SU-DHL-6 (cell line): ENCODE data around the gene RABL3.

Source experiments
- H2AFZ ChIP-seq: fragments of 200-600 bp; sonication (generic); 2 replicates; pipeline ENCODE4 v1.6.1; 2014; ENCODE audit warnings: low read depth, mild to moderate bottlenecking, moderate library complexity, mixed read lengths, antibody characterized with exemption, low read length; ENCODE audit not compliant: severe bottlenecking
- H3F3A ChIP-seq: fragments of 200-600 bp; shearing (Covaris generic); 2 replicates; pipeline ENCODE4 v1.6.0; 2016; ENCODE audit warnings: antibody characterized with exemption, mild to moderate bottlenecking; ENCODE audit not compliant: insufficient read depth
- H3K27ac ChIP-seq: fragments of 200-600 bp; sonication (generic); 2 replicates; pipeline ENCODE4 v1.5.1; 2016; ENCODE audit warnings: low read depth, mild to moderate bottlenecking, low read length, moderate library complexity, mixed read lengths
- H3K27me3 ChIP-seq: fragments of 200-600 bp; sonication (generic), shearing (Covaris generic); 2 replicates; pipeline ENCODE4 v1.6.0; 2014; ENCODE audit warnings: mild to moderate bottlenecking, low read length
- H3K36me3 ChIP-seq: fragments of 200-600 bp; sonication (generic); 2 replicates; pipeline ENCODE4 v1.6.1; 2014; ENCODE audit warnings: mild to moderate bottlenecking, low read length, mixed read lengths
- H3K4me2 ChIP-seq: fragments of 300-600, 200-600 bp; shearing (Covaris generic), sonication (generic); 2 replicates; pipeline ENCODE4 v1.6.0; 2014; ENCODE audit warnings: low read length, low read depth, mild to moderate bottlenecking; ENCODE audit not compliant: poor library complexity, severe bottlenecking
- H3K4me3 ChIP-seq: fragments of 200-600 bp; sonication (generic); 2 replicates; pipeline ENCODE4 v1.5.1; 2014; ENCODE audit warnings: antibody characterized with exemption, low read length, mild to moderate bottlenecking, mixed read lengths; ENCODE audit not compliant: insufficient read depth, poor library complexity, severe bottlenecking
- H3K79me2 ChIP-seq: fragments of 200-600 bp; sonication (generic); 2 replicates; pipeline ENCODE4 v1.6.1; 2014; ENCODE audit warnings: mild to moderate bottlenecking, low read length, moderate library complexity; ENCODE audit not compliant: insufficient read depth
- H3K9ac ChIP-seq: fragments of 200-600 bp; sonication (generic); 2 replicates; pipeline ENCODE4 v1.7.0; 2014; ENCODE audit warnings: mild to moderate bottlenecking, low read length
- H3K9me2 ChIP-seq: fragments of 200-600 bp; sonication (generic); replicated peaks from 2 replicates; pipeline ENCODE4 v1.6.1; 2014; ENCODE audit warnings: low read length; ENCODE audit not compliant: insufficient read depth
- H3K9me3 ChIP-seq: fragments of 200-600 bp; sonication (generic); 2 replicates; pipeline ENCODE4 v1.6.1; 2014; ENCODE audit warnings: low read length, mixed read lengths; ENCODE audit not compliant: insufficient read depth
- H4K20me1 ChIP-seq: fragments of 200-600 bp; sonication (generic); 2 replicates; pipeline ENCODE4 v1.6.1; 2014; ENCODE audit warnings: low read depth, mild to moderate bottlenecking, antibody characterized with exemption, low read length, moderate library complexity, mixed read lengths
- EZH2phosphoT487 ChIP-seq: fragments of 200-600 bp; sonication (generic), shearing (Covaris generic); conservative IDR thresholded peaks from 2 replicates; pipeline ENCODE4 v1.6.1; 2018; ENCODE audit warnings: mild to moderate bottlenecking, antibody characterized with exemption, low read length, moderate library complexity, mixed read lengths
- TF ChIP-seq, protein P1 (sequence below): fragments of 200-600 bp; sonication (generic); IDR thresholded peaks from one replicate; pipeline ENCODE4 v1.5.1; 2017; ENCODE audit warnings: antibody characterized with exemption, mild to moderate bottlenecking, low read length, moderate library complexity; ENCODE audit not compliant: insufficient read depth, poor library complexity, severe bottlenecking

RABL3 gene

DNA sequence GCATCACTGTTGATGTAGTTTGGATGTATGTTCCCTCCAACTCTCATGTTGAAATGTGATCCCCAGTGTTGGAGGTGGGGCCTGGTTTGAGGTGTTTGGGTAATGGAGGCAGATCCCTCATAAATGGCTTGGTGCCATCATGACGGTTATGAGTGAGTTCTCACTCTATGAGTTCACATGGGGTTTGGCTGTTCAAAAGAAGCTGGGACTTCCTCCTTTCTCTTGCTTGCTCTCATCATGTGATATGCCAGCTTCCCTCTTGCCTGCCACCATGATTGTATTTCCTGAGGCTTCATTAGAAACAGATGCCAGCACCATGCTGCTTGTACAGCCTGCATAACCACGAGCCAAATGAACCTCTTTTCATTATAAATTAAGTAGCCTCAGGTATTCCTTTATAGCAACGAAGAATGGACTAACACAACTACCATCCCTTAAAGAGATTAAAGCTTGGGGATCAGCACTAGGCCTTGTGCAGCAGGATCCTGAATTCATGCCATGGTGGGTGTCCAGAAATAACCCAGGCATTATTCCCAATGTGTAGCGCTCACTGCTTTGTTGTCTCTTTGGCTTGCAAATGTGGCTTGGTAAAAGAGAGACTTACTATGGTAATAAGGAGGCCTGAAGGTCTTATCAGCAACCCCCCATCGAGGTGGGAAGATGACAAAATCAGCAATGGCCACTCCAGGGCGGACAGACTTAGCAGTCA lies 104.3 kb downstream of the RABL3 start:
- Histone ChIP-seq H3F3A (no peaks in the 10 kb centered on the region), H3K4me3 (no peak overlapping the region), H3K79me2 (no peaks in the 10 kb centered on the region), H3K36me3 (no peaks in the 10 kb centered on the region), H3K4me2 (no peak overlapping the region), H3K9ac (no peak overlapping the region), H3K27me3 (no peaks in the 10 kb centered on the region), H4K20me1 (no peaks in the 10 kb centered on the region), H3K27ac (no peak overlapping the region), H3K9me3 (no peaks in the 10 kb centered on the region), H2AFZ (no peak overlapping the region), H3K9me2 (no peaks in the 10 kb centered on the region)
- no peak for TF ChIP-seq EZH2phosphoT487
- TF ChIP-seq, protein P1, sequence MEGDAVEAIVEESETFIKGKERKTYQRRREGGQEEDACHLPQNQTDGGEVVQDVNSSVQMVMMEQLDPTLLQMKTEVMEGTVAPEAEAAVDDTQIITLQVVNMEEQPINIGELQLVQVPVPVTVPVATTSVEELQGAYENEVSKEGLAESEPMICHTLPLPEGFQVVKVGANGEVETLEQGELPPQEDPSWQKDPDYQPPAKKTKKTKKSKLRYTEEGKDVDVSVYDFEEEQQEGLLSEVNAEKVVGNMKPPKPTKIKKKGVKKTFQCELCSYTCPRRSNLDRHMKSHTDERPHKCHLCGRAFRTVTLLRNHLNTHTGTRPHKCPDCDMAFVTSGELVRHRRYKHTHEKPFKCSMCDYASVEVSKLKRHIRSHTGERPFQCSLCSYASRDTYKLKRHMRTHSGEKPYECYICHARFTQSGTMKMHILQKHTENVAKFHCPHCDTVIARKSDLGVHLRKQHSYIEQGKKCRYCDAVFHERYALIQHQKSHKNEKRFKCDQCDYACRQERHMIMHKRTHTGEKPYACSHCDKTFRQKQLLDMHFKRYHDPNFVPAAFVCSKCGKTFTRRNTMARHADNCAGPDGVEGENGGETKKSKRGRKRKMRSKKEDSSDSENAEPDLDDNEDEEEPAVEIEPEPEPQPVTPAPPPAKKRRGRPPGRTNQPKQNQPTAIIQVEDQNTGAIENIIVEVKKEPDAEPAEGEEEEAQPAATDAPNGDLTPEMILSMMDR, result no peak

DNA sequence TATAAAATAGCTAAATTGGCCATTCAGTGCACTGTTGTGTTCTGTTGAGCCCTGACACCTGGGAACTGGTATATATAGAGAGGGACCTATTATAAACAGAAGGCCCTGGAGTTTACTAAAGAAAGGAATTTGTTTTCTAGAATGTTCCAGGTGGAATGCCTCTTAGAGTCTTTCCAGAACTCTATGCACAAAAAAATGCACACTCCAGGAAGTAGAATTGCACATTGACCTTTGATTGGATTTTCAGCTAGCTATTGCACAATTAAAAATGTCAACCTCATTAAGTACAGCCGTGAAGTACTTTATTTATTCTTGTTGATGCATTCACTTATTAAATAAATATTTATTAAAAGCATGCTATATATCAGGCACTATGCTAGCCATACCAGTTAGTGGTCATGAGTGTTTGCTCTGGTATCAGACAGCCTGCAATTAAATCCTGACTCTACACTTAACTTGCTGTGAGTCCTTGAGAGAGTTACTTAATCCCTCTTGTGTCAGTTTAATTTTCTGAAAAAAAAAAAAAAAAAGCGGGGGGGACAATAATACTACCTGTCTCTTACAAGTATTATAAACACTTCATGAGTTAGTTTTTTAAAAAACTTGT lies 105.4 kb downstream of the RABL3 start:
- H2AFZ ChIP-seq, result no peak overlapping the region
- H3K9me2 ChIP-seq, result no peaks in the 10 kb centered on the region
- TF ChIP-seq, protein P1, result no peak
- TF ChIP-seq EZH2phosphoT487, result no peak
- H3K27me3 ChIP-seq, result no peaks in the 10 kb centered on the region
- H4K20me1 ChIP-seq, result no peaks in the 10 kb centered on the region
- H3K4me2 ChIP-seq, result no peak overlapping the region
- no peak overlapping the region for H3K27ac ChIP-seq
- no peak overlapping the region for H3K4me3 ChIP-seq
- no peaks in the 10 kb centered on the region for H3F3A ChIP-seq
- H3K36me3 ChIP-seq, result no peaks in the 10 kb centered on the region
- no peaks in the 10 kb centered on the region for H3K9me3 ChIP-seq
- no peak overlapping the region for H3K9ac ChIP-seq
- H3K79me2 ChIP-seq, result no peaks in the 10 kb centered on the region
